ENCODE measurements around the gene TBC1D22A. TPM values are rescaled to one million over a fixed set of nuclear protein-coding genes. Genes with fewer than 3 reads are reported as not detected.

Gene TBC1D22A
- total RNA-seq, 1 experiment from 2014 or later: 7.2 TPM

- DNase-seq (ENCODE audit: low read depth): peak; percentile 26
Observed at GRCh38 chr22:46881373-46882118, 119.1 kb downstream of the TBC1D22A start.

- DNase-seq (ENCODE audit: low read depth): no peak
Observed at GRCh38 chr22:46883092-46883910, 120.9 kb downstream of the TBC1D22A start.

DNA sequence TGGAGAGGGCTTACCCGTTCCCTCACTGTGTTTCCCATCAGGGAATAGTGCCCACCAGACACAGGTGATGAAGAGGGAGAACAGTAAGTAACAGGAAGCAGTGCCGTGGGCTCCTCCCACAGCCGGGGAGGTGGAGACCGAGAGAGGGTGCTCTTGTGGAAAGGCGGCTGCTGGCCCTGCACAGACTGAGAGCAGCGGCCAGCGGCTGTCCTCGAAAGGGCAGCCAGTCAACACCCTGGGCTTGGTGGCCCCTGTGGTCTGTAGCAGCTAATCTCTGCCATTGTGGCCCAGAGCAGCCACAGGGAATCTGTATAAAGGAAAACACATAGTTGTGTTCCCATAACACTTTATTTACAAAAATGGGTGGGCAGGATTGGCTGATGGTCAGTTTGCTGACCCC, 121.9 kb downstream of the TBC1D22A start:
- DNase-seq (ENCODE audit: low read depth): no peak

DNA sequence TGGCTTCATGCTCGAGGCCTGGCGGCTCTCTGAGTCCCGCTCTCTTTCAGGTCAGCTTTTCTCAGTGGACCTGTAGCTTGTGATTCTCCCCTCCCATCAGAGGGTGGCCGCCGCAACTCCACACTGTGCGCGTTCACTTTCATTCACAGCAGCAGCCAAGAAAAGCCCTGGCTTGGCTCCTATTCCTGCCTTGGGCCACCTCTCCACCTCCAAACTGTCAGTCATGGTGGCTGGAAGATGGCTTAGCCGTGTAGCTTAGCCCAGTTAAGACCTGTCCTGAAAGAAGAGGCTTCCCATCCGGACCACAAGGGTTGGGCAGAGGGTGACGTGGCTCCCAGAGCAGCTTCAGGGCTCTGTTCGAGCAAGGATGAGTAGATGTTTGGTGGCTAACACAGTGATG, 125.5 kb downstream of the TBC1D22A start:
- DNase-seq (ENCODE audit: low read depth): no peak

DNA sequence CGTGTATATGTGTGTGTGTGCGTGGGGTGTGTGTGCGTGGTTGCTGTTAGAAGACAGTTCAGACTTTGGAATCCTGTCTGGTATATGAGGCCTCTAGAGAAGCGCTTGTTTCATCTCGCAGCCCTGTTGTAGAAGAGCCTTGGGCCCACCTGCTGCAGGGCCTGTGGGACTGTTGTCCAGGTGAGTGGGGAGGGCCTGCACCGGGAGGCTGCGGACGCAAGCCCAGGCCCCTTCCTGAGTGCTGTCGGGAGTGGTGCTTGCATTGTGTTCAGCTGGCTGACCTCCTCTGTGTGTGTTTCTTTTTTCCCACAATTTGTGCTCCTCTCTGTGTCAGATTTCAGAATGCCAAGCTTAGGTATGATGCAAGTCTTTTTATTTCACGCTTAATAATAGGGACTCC, 128.4 kb downstream of the TBC1D22A start:
- no peak for DNase-seq (ENCODE audit: low read depth)

DNA sequence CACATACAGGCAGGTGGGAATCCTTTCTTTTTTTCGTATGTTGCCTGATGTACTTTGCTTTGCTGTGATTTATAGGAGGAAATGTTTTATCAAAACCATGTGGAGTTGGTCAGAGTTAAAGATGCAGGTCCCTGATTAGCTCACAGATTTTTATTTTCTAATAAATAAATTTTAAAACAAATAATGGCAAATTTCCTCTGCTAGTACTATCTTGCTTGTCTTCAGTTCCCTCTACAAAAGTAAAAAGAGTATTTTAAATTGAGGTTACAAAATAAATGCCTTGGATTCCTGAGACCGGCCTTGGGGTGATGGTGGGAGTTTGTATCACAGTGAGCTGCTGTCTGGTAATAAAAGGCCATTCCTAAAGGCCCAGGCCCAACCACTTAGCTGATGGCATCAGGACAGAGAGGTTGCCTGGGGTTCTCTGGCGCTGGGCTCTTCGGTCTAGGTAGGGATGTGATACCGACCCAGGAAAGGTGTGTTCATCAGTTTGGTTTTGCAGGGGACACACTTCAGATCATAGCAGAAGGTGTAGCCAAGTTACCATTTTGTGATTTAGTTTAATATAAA, 129.0 kb downstream of the TBC1D22A start:
- DNase-seq (ENCODE audit: low read depth): no peak

DNA sequence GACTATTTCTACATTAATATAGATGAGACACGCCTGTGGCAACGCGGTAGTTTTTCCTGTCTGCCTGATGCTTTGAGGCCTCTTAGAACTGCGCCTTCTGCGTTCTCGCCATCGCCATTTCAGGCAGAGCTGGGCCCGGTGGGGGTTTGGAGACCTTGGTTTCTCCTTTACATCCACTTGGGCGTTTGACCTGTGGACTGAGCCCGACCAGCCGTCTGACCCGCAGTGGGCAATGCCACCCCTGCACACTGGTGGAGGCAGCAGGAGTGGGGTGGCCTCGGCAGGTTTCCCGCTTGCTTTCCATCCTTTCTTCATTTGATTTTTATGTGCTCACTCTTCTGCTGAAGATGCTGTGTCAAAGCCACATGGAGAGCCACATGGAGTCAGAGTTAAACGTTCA, 130.4 kb downstream of the TBC1D22A start:
- no peak for DNase-seq (ENCODE audit: low read depth)

- no peak for DNase-seq (ENCODE audit: low read depth)
Observed at GRCh38 chr22:46893281-46894020, 131.0 kb downstream of the TBC1D22A start.

DNA sequence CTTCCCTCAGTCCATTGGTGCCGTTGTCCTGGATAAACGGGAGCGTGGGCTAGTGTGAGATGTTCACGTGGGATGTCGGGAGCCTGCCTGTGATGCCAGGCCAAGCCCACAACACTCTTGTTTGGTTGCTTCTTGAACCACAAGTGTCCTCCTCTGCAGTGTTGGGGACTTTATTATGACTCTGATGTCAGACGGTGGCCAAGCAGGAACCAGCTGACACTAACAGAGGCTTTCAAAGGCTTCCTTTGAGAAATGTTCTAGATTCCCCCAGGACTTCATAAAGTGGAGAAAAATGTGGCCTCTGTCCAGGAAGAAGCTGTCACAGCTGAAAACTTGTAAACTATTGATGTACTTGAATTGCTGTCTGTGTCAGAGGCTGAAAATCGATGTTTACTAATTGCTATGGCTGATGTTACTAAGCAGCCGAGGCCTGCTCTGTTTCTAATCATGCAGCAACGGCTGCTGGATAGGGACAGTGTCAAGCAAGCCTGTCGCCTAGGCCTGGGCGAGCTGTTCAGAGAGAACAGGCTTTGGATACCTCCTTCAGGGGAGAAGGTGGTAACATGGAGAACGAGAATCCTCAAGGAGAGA, 131.7 kb downstream of the TBC1D22A start:
- peak; percentile 2 for DNase-seq (ENCODE audit: low read depth)

- no peak for DNase-seq (ENCODE audit: low read depth)
Observed at GRCh38 chr22:46894851-46895640, 132.6 kb downstream of the TBC1D22A start.

- DNase-seq (ENCODE audit: low read depth): no peak
Observed at GRCh38 chr22:46895753-46896152, 133.3 kb downstream of the TBC1D22A start.

GRCh38 chr22:46896166-46896565, 133.7 kb downstream of the TBC1D22A start:
- no peak for DNase-seq (ENCODE audit: low read depth)

DNA sequence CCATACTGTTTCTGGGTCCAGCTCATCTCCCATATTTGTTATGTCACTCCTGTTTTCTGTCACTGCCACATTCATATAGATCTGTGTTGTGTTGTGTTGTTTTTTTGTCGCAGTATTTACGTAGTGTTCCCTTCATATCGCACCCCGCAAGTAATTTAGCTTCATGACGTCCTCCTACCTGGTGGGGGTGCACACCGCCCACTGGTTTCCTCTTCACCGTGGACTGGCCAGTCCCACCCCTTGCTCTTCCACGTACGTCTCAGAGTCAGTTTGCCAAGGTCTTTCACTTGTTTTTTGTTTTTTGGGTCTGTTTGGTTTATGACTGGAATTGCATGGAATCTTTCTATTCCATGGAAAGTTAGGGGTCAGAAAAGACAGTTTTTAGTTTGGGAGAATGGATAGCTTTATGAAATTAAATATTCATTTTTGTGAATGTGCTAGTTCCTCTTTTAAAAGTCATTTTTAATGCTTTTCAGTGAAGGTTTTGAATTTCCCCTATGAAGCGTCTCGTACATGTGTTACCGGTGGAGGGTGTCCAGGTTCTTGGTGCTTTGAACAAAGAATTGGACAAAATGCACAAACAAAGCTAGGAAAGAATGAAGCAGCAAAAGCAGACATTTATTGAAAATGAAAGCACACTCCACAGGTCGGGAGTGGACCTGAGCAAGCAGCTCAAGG, 134.3 kb downstream of the TBC1D22A start:
- no peak for DNase-seq (ENCODE audit: low read depth)

- peak; percentile 1 for DNase-seq (ENCODE audit: low read depth)
Observed at GRCh38 chr22:46897246-46897623, 134.8 kb downstream of the TBC1D22A start.

- DNase-seq (ENCODE audit: low read depth): no peak
Observed at GRCh38 chr22:46900549-46900948, 138.1 kb downstream of the TBC1D22A start.

- no peak for DNase-seq (ENCODE audit: low read depth)
Observed at GRCh38 chr22:46902436-46902835, 140.0 kb downstream of the TBC1D22A start.

DNA sequence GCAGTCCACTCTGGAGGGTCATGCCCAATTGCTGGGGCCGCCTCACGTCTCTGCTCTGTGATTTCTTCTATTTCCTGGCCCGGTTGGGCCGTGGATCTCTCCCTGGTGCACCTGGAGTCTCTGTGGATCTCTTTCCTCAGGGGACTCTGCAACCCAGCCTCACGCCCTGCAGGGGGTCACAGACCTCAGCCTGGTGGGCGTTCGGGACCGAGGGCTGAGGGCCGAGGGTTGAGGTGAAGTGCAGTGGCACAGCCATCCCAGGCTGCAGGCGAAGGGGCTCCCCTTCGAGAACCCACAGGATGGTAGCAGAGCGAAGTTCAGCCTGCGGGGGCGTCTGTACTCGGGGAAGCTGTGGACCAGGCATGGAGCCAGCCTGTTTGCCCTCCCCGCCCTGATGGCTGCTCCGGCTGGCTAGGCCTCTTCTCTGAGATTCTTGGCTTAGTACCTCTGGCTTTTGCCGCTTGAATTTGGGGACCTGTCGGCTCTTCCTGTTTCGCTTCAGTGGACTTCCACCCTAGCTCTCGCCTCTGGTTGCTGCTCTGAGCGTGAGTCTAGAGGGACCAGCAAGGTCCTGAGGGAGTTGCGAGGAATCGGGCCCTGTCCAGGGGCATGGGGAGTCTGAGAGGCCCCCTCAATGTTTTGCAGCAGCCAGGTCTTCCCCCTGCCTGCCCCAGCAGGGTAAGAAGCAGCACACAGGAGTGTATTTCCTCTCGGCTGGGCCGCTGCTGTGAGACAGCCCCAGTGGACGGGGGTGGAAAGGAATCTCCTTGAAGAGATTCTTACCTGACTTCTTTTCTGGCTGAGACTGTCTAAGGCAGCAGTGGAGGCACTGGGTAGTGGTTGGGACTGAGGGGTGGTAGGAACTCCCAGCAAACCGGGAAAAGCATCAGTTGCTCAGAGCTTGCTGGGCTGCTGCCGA, 140.8 kb downstream of the TBC1D22A start:
- DNase-seq (ENCODE audit: low read depth): no peak

GRCh38 chr22:46905415-46905814, 143.0 kb downstream of the TBC1D22A start:
- no peak for DNase-seq (ENCODE audit: low read depth)

DNA sequence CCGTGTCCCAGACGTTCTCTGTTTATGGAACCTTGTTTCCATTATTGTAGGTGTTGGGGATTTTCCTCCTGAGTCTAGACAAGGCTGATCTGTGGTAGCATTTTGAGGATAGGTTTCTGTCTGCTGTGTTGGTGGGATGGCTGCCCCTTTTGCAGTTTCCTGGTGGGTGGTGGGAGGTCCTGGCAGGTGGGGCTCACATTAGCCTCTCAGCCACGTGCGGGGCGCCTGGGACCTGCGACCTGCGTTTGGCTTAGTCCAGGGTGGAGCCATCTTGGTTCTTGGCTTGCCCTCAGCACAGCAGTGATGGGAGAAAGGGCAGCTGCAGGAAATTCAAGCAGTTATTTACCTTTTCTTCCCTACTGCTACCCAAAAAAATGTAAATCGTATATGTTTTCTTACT, 143.4 kb downstream of the TBC1D22A start:
- DNase-seq (ENCODE audit: low read depth): no peak

Data from RPMI7951 (cell line).